ENCODE results near the gene IFRD1.
A peak's percentile ranks its signal among the peaks of the same experiment; 100 is the strongest.

DNA sequence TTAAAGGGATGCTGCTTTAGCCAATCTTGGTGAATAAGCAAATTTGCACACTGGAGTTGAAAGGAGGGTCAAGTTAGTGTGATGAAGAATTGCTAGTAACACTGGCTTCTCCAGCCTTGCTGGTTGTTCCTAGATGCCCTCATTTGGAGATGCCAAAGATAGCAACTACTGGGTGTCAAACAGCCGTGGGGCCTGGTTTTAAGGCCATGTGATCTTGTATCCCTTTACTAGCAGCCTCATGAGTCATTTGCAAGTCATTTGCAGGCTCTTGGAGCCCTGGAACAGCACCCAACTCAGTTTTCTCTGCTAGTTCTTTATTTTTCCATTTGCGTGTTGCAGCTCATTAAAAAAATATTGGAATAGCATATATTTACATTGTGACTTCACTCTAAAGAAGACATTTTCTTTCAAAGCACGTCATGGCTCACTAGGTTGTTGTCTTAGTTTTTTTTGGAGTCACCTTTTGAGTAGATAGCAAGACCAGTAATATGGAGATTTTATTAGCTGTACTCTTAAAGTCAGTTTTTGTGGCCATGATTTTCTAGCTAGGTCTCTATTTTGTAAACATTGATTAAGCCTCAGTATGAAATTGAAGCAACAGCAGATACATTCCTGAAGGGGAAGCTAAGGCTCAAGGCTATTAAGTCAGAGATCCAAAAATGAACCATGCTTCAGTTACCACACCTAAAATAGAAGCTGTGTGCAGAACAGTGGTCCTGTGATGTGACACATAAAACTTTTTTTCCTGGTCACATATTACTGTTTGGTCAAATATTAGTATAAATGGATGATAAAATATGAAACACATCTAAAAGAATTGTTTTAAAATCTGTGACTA, 31.8 kb downstream of the IFRD1 start:
- TF ChIP-seq, protein P1, sequence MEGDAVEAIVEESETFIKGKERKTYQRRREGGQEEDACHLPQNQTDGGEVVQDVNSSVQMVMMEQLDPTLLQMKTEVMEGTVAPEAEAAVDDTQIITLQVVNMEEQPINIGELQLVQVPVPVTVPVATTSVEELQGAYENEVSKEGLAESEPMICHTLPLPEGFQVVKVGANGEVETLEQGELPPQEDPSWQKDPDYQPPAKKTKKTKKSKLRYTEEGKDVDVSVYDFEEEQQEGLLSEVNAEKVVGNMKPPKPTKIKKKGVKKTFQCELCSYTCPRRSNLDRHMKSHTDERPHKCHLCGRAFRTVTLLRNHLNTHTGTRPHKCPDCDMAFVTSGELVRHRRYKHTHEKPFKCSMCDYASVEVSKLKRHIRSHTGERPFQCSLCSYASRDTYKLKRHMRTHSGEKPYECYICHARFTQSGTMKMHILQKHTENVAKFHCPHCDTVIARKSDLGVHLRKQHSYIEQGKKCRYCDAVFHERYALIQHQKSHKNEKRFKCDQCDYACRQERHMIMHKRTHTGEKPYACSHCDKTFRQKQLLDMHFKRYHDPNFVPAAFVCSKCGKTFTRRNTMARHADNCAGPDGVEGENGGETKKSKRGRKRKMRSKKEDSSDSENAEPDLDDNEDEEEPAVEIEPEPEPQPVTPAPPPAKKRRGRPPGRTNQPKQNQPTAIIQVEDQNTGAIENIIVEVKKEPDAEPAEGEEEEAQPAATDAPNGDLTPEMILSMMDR (IDR thresholded peaks at IDR 0.05; ENCODE audit: extremely low read depth in 1 of 2, insufficient read depth in 1 of 2, low read depth in 1 of 2, low read length in 2 of 2) = no peak
- TF ChIP-seq POLR2A (IDR thresholded peaks at IDR 0.05; ENCODE audit: low read depth, low read length) (no peak), JUN (IDR thresholded peaks at IDR 0.05; ENCODE audit: borderline replicate concordance, insufficient read depth, insufficient read length, low read depth) (no peak), MYC (IDR thresholded peaks at IDR 0.05; ENCODE audit: low read depth, low read length) (no peak), EZH2 (IDR thresholded peaks at IDR 0.05; ENCODE audit: borderline replicate concordance, low read depth, low read length, severe bottlenecking) (no peak), POLR2AphosphoS5 (IDR thresholded peaks at IDR 0.05; ENCODE audit: insufficient read depth, low read depth, low read length) (no peak), GATA2 (IDR thresholded peaks at IDR 0.05; ENCODE audit: insufficient read depth, insufficient read length, low read depth, low read length) (peak; percentile 43)
- TF ChIP-seq, protein P2, sequence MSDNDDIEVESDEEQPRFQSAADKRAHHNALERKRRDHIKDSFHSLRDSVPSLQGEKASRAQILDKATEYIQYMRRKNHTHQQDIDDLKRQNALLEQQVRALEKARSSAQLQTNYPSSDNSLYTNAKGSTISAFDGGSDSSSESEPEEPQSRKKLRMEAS (IDR thresholded peaks at IDR 0.05; ENCODE audit: insufficient read depth, insufficient read length) = peak; percentile 19
